IMR-90 (cell line): ENCODE results near the gene C9orf50.

Experiments
- BHLHE40 ChIP-seq: fragments of 150-350 bp; IDR thresholded peaks from 2 replicates; pipeline ENCODE4 v1.6.1; 2016; ENCODE audit warnings: mild to moderate bottlenecking, low read depth, low read length
- CEBPB ChIP-seq: IDR thresholded peaks from 2 replicates; pipeline ENCODE4 v1.6.1; 2012; ENCODE audit warnings: low read depth, low read length, improper control_type of control experiment
- CHD1 ChIP-seq: IDR thresholded peaks from 2 replicates; pipeline ENCODE4 v1.6.1; 2012; ENCODE audit warnings: low read depth, low read length, improper control_type of control experiment
- CTCF ChIP-seq: conservative IDR thresholded peaks from 2 replicates; pipeline ENCODE4 v1.5.1; 2012; ENCODE audit warnings: mild to moderate bottlenecking, low read depth, low read length, improper control_type of control experiment
- ELK1 ChIP-seq: fragments of 150-350 bp; IDR thresholded peaks from 2 replicates; pipeline ENCODE4 v1.6.1; 2016; ENCODE audit warnings: low read depth, mild to moderate bottlenecking, low read length, moderate library complexity, borderline replicate concordance
- FOS ChIP-seq: fragments of 150-350 bp; IDR thresholded peaks from 2 replicates; pipeline ENCODE4 v1.6.1; 2016; ENCODE audit warnings: low read depth, low read length
- MAFK ChIP-seq: IDR thresholded peaks from 2 replicates; pipeline ENCODE4 v1.6.1; 2012; ENCODE audit warnings: low read depth, low read length, improper control_type of control experiment
- MAZ ChIP-seq: IDR thresholded peaks from 2 replicates; pipeline ENCODE4 v1.6.1; 2012; ENCODE audit warnings: low read depth, mild to moderate bottlenecking, low read length, improper control_type of control experiment, moderate library complexity, borderline replicate concordance
- POLR2A ChIP-seq: IDR thresholded peaks from 2 replicates; pipeline ENCODE4 v1.6.1; 2012; ENCODE audit warnings: mild to moderate bottlenecking, low read depth, low read length
- RCOR1 ChIP-seq: IDR thresholded peaks from 2 replicates; pipeline ENCODE4 v1.6.1; 2012; ENCODE audit warnings: mild to moderate bottlenecking, low read length, improper control_type of control experiment; ENCODE audit not compliant: insufficient replicate concordance
- RFX5 ChIP-seq: IDR thresholded peaks from 2 replicates; pipeline ENCODE4 v1.8.0; 2012; ENCODE audit warnings: low read depth, mild to moderate bottlenecking, low read length, moderate library complexity
- SMC3 ChIP-seq: fragments of 150-350 bp; IDR thresholded peaks from 2 replicates; pipeline ENCODE4 v1.6.1; 2016; ENCODE audit warnings: low read depth, mild to moderate bottlenecking, antibody characterized with exemption, low read length, moderate library complexity
- USF2 ChIP-seq: fragments of 150-350 bp; IDR thresholded peaks from 2 replicates; pipeline ENCODE4 v1.6.1; 2017; ENCODE audit warnings: mild to moderate bottlenecking, antibody characterized with exemption, low read length, low read depth

- TF ChIP-seq CEBPB (no peak), SMC3 (peak; percentile 59), CTCF (peak; percentile 74), MAZ (peak; percentile 43; the same call in 1 of the 2 replicates), POLR2A (no peak), RCOR1 (no peak), CHD1 (no peak), FOS (no peak), ELK1 (no peak), MAFK (no peak), BHLHE40 (no peak), USF2 (no peak), RFX5 (no peak)
Measured at GRCh38 chr9:129624168-129624759, 3.4 kb upstream of the C9orf50 start.
